HG03045 (cell line): ENCODE results near the gene DYRK2.

Experiments
- ATAC-seq: cut with Tn5 transposase; IDR thresholded peaks from one replicate; pipeline ENCODE4 v1.9.1; 2021; ENCODE audit warnings: mild to moderate bottlenecking, moderate library complexity; ENCODE audit not compliant: unreplicated experiment

DYRK2 gene

GRCh38 chr12:67698672-67699581 lies 50.4 kb downstream of the DYRK2 start:
- ATAC-seq: peak; percentile 98

DNA sequence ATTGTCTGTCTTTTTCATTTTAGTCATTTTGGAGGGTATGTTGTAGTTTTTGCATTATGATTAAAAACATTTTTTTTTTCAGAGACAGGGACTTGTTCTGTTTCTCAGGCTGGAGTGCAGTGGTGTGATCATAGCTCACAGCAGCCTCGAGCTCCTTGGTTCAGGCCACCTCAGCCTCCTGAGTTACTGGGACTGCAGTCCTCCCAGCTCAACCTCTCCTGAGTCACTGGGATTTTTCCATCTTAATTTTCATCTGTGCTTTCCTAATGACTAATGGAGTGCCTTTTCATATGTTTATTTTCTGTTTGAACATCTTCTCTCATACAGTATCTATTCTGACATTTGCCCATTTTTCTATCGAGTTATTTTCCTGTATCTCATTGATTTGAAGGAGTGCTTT lies 52.6 kb downstream of the DYRK2 start:
- ATAC-seq: no peak

GRCh38 chr12:67702136-67702535 lies 53.6 kb downstream of the DYRK2 start:
- no peak for ATAC-seq

DNA sequence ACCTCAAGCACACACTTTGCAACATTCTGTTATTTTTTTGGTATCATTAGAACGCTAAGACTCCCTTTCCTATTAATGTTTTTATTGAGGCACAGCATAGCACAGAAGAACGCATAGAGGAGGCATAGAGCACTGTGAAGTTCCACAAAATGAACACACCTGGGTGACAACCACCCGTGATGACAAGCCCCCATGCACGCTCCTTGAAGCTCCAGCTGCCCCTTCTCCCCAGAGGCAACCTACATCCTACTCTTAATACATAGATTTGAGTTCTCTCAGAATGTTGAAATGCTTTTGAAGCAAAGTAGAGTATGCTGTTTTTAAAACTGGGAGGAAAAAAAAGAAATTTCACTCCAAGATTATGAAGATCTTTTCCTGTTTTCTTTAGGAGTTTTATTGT lies 55.5 kb downstream of the DYRK2 start:
- ATAC-seq: no peak

GRCh38 chr12:67705394-67706370 lies 57.1 kb downstream of the DYRK2 start:
- no peak for ATAC-seq

DNA sequence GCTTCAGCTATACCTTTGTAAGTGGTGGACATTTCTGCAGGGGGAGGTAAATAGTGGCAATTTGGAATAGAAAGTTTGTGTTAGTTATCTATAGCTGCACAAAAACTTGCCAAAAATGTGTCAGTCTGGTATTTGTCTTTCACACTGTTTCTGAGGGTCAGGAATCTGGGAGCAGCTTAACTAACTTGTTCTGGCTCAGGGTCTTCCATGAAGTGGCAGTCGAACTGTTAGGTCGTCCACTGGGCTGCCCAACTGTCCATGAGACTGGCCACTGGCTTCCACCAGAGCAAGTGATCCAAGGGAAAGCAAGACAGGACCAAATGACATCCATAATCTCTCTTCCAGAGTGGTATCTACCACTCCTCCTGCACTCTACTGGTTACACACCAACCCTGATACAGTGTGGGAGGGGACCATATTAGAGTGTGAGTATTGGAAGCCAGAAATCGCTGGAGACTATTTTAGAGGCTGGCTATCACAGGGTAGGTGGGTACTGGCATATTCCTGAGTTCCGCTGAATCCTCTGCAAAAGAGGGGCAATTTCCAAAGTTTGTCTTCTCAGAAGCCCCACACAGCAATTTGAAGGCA lies 60.9 kb downstream of the DYRK2 start:
- no peak for ATAC-seq

- ATAC-seq: peak; percentile 96
These were observed 62.0 kb downstream of the DYRK2 start for GRCh38 chr12:67710582-67710981.

DNA sequence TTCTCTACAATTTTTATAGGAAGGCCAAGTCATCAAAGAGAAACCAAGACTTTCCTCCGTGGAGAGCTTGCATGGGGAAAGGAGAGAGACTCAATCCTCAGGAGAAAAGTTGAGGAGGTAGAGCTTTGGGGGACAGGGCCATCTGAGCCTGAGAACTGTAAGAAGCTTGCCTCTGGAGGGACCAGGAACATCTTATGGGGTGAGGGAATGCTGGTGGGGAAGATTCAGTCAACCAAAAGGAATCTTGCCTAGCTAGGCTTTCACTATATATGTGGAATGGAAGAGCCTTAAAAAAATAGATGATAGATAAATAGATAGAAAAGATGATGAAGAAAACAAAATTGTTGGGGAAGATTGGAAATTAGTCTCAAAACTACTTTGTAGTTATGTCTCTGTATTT lies 63.5 kb downstream of the DYRK2 start:
- no peak for ATAC-seq

DNA sequence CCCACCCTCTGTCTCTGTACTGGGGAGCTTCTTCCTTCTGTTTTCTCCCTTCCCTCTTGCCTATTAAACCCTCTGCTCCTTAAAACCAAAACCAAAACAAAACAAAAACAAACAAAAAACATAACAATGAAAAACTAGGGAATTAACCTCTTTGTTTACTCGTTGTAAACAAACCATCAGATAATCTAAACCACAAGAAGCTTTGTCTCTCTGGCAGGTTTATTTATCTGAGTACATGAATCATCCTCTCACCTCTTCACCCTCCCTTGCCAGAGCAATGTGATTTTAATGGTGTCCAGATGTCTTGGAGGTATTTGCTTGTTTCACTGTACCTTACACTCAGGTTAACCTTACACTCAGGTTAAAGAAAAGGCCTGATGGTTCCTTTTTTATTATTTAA lies 66.1 kb downstream of the DYRK2 start:
- no peak for ATAC-seq
